Esophagus squamous epithelium (tissue), 4 donors: ENCODE results near the gene DNAI2.

ENCODE experiments used
- POLR2A ChIP-seq, 4 donors: fragments of 450-650 bp; IDR thresholded peaks; one replicate each; pipeline ENCODE4 v1.6.1; 2017; ENCODE audit warnings: antibody characterized with exemption in 4 of 4, mild to moderate bottlenecking in 4 of 4, moderate library complexity in 3 of 4
- TF ChIP-seq, protein P1 (sequence below), 6 experiments: fragments of 450-650 bp in 4 of 6; fragments of 200-600 bp in 2 of 6; sonication (generic) in 2 of 6; IDR thresholded peaks; one replicate each; pipeline ENCODE4 v1.5.1; 2016 to 2019; ENCODE audit warnings: antibody characterized with exemption in 6 of 6, mild to moderate bottlenecking in 4 of 6, moderate library complexity in 4 of 6

DNA sequence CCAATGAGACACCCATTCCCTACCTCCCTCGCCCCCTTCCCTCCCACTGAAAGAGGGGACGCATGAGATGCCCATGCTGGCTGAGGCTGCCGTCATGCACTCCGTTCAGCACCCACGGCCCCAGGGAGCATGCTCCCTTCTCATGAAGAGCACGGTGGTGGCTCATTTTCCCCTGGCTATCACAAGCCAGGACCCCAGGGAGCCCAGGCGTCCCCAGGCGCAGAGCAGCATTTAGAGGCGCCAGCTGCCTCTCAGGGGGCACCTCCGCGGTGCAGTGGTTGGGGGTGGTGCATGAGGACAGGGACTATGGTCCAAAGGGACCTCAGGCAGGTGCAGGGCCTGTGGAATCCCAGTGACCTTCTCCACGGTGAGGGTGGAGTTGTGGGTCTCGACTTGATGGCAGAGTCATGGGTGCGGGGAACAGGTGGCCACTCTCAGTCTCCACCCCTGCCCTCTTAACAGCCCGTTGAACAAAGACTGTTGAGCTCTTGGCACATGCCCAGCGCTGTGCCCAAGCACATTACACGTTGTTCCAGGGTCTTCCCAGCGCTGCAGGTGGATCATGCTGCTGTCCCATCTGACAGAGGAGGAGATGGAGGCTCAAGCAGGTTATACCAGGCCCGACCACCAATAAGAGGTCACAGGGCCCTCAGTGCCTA lies 65.6 kb downstream of the DNAI2 start:
- TF ChIP-seq, protein P1, sequence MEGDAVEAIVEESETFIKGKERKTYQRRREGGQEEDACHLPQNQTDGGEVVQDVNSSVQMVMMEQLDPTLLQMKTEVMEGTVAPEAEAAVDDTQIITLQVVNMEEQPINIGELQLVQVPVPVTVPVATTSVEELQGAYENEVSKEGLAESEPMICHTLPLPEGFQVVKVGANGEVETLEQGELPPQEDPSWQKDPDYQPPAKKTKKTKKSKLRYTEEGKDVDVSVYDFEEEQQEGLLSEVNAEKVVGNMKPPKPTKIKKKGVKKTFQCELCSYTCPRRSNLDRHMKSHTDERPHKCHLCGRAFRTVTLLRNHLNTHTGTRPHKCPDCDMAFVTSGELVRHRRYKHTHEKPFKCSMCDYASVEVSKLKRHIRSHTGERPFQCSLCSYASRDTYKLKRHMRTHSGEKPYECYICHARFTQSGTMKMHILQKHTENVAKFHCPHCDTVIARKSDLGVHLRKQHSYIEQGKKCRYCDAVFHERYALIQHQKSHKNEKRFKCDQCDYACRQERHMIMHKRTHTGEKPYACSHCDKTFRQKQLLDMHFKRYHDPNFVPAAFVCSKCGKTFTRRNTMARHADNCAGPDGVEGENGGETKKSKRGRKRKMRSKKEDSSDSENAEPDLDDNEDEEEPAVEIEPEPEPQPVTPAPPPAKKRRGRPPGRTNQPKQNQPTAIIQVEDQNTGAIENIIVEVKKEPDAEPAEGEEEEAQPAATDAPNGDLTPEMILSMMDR (IDR thresholded peaks at IDR 0.05): no peak
- TF ChIP-seq POLR2A (IDR thresholded peaks at IDR 0.05): no peak
